ENCODE measurements around the gene SAMD10. TPM values are rescaled to one million over a fixed set of nuclear protein-coding genes. Genes with fewer than 3 reads are reported as not detected.

The SAMD10 gene
- total RNA-seq, 2 experiments from 2014 or later: 16.2 to 18.8 TPM

DNA sequence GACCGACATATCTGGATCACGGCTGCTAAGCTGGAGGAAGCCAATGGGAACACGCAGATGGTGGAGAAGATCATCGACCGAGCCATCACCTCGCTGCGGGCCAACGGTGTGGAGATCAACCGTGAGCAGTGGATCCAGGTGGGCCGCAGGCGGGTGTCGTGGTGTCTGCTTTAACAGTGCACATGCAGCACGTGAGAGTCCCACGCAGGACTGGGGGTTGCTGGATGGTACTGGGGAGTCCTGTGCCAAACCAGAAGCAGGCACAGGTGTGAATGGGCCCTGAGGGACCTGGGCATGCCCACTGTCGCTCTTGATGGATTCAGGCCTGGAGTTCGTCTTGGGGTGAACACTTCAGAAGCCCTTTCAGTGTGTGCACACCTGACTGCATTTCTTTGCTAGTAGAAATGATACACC lies 31.9 kb upstream of the SAMD10 start:
- H3K9me3 Mint-ChIP-seq: peaks cover 6% of the 10 kb centered on the region
- H3K27ac Mint-ChIP-seq: peak overlapping the region; percentile 83
- H3K36me3 Mint-ChIP-seq: peaks cover 71% of the 10 kb centered on the region
- H3K4me1 Mint-ChIP-seq: peaks cover 36% of the 10 kb centered on the region
- POLR2A ChIA-PET: interaction anchor here (1.6 kb wide), 1 partner anchor 67 kb away, joined by 4 read pairs; no protein-coding TSS in a partner anchor
- H3K27me3 Mint-ChIP-seq: no peaks in the 10 kb centered on the region
- H3K4me3 Mint-ChIP-seq: peak overlapping the region; percentile 39
- peak; percentile 35 for ATAC-seq (ENCODE audit: low read depth)
- peak; percentile 41 for DNase-seq

DNA sequence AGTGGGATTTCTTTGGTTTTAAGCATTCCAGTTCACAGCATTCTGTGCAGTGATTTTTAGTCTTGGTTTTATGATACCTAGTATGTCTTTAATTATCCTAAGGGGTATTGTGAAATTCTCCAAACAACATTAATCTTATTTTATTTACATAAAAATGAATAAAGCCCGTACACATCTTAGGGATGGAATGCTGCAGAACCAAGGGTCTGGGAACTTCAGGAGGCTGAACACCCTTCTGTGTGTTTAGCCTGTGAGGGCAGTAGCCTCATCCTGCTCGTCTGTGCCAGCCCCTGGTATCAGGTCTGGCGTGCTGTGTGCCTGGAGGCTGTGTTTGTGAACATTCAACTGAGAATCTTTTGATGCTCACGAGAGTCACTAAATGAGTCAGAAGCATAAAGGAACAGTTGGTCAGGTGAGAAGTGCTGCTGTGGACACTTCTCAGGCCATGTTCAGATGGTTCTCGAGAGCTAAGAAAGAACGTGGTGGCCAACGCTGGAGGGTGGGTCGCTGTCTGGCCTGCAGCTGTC lies 31.3 kb upstream of the SAMD10 start:
- Mint-ChIP-seq H3K9me3 (peaks cover 6% of the 10 kb centered on the region), H3K36me3 (peaks cover 70% of the 10 kb centered on the region), H3K4me3 (no peak overlapping the region), H3K27me3 (no peaks in the 10 kb centered on the region), H3K4me1 (peaks cover 36% of the 10 kb centered on the region), H3K27ac (peak overlapping the region; percentile 83)
- POLR2A ChIA-PET: interaction anchor here (0.9 to 1.6 kb wide), 3 partner anchors 9 to 67 kb away, joined by 3 to 4 read pairs (median 4); no protein-coding TSS in a partner anchor
- DNase-seq (no peak), ATAC-seq (ENCODE audit: low read depth) (no peak)

DNA sequence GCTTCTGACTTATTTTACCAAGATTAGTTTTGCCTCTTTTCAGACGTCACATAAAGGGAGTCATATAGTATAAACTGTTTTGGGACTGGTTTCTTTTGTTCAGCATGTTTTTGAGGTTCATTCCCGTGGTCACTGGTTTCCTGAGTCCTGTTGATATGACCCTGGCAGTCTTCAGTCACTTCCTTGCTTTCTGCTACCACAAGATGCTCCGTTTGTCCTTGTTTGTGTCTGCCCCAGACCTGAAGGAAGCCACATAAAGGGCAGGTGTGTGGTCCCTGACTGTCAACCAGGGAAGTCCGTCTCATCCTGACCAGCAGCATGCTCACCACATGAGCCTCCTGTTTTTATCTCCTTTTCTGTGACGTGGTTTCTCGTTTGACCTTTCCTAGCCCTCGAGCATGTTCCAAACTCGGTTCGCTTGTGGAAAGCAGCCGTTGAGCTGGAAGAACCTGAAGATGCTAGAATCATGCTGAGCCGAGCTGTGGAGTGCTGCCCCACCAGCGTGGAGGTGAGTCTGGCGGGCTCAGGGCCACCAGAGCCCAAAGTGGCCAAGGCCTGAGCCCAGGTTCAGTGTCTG lies 30.5 kb upstream of the SAMD10 start:
- Mint-ChIP-seq H3K9me3 (peaks cover 6% of the 10 kb centered on the region), H3K27me3 (no peaks in the 10 kb centered on the region), H3K4me1 (peaks cover 36% of the 10 kb centered on the region), H3K36me3 (peaks cover 68% of the 10 kb centered on the region), H3K4me3 (peak overlapping the region; percentile 66), H3K27ac (peak overlapping the region; percentile 76)
- ATAC-seq (ENCODE audit: low read depth) (peak; percentile 30), DNase-seq (no peak)
- POLR2A ChIA-PET: interaction anchor here (0.6 to 1.6 kb wide), 4 partner anchors 8 to 68 kb away, joined by 3 to 5 read pairs (median 4); no protein-coding TSS in a partner anchor

DNA sequence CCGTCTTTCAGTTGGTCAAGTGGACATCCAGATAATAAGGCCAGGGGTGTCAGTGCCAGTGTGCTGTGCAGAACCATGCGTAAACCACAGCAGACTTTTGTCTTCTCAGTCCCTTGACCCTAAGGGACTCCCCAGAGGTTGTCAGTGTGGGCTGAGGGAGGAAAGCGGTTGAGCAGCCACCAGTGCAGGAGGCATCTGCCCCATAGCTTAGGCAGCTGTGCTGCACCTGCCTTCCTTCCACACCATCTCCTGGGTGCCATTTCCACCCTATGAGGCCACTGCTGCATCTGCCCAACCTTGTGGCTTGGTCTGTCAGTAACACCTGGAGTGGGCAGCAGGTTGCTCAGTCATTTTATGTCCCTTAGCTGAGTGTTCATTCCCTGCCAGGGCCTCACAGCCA lies 27.5 kb upstream of the SAMD10 start:
- H3K4me3 Mint-ChIP-seq: no peak overlapping the region

DNA sequence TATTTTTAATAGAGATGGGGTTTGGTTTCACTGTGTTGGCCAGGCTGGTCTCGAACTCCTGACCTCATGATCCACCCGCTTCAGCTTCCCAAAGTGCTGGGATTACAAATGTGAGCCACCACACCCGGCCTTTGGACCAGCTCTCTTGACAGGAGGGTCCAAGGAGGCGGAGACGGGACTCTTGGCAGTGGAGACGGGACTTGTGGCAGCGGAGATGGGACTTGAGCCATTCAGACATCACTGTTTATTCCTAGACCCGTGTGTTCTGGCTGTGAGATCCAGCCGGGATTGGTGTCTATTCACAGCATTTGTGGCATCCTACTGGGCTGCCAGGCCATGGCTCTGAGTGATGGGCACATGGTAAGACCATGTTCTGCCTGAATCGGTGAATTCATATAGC lies 27.0 kb upstream of the SAMD10 start:
- Mint-ChIP-seq H3K27ac (no peak overlapping the region), H3K36me3 (peaks cover 56% of the 10 kb centered on the region)
- POLR2A ChIA-PET: no interaction called here

More for the DNA sequence above, 27.5 kb upstream of the SAMD10 start:
- H3K36me3 Mint-ChIP-seq: peaks cover 54% of the 10 kb centered on the region
- POLR2A ChIA-PET: no interaction called here
- H3K27ac Mint-ChIP-seq: no peak overlapping the region
- DNase-seq: no peak
- H3K27me3 Mint-ChIP-seq: no peaks in the 10 kb centered on the region
- ATAC-seq (ENCODE audit: low read depth): no peak
- H3K4me1 Mint-ChIP-seq: peaks cover 24% of the 10 kb centered on the region
- H3K9me3 Mint-ChIP-seq: peaks cover 6% of the 10 kb centered on the region

DNA sequence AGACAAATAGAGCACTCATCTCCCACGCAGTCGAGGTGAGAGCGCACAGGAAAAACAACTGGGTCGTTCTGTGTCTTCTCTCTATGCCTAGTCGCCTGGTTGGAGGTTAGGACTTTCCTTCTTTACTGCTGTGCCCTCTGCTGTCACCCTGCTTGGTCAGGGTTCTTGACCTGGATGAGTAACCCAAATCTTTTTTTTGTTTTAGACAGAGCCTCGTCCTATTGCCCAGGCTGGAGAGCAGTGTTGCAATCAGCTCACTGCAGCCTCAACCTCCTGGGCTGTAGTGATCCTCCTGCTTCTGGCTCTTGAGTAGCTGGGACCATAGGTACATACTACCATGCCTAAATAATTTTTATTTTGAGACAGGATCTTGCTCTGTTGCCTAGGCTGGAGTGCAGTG lies 26.0 kb upstream of the SAMD10 start:
- H3K27ac Mint-ChIP-seq: no peak overlapping the region
- no peaks in the 10 kb centered on the region for H3K27me3 Mint-ChIP-seq
- DNase-seq (no peak), ATAC-seq (ENCODE audit: low read depth) (no peak)
- H3K4me3 Mint-ChIP-seq: no peak overlapping the region
- H3K9me3 Mint-ChIP-seq: peaks cover 6% of the 10 kb centered on the region
- POLR2A ChIA-PET: no interaction called here
- H3K4me1 Mint-ChIP-seq: peaks cover 19% of the 10 kb centered on the region
- peaks cover 49% of the 10 kb centered on the region for H3K36me3 Mint-ChIP-seq

More for the DNA sequence above, 27.0 kb upstream of the SAMD10 start:
- Mint-ChIP-seq H3K4me1 (peaks cover 23% of the 10 kb centered on the region), H3K27me3 (no peaks in the 10 kb centered on the region), H3K9me3 (peaks cover 6% of the 10 kb centered on the region), H3K4me3 (no peak overlapping the region)
- DNase-seq (no peak), ATAC-seq (ENCODE audit: low read depth) (no peak)

DNA sequence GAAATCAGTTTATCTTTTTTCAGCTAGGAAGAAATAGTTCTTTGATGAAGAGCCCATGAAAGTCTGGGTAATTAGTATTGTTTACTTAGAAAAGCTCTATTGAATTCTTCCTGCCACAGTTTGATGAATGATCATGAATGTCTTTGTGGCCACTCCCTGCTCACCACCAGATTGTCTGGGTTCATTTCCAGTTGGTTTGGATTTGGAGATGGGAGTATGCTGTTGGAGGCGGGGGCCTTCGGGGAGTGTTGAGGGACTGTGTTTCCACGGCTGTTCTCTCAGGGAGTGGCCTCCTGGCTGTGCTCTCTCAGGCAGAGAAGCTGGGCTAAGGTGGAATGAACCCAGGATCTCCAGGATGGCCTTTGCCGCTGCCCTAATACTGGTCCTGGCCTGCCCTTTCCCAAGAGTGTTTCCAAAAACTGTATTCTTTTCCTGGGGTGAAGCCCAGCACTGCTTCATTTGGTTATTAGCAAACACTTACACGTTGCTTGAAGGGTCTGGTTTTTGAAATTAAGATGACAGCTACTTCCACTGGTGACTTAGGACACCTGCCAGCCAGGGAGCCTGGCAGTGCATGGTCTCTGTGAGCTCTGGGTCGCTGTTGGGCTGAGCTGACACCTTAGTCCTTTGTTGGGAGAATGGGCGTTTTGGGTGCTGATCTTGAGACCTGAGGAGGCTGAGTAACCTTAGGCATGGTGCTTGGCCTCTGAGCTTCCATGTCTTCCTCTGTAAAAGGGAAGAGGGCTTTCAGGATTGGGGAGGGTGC lies 24.7 kb upstream of the SAMD10 start:
- Mint-ChIP-seq H3K4me1 (peaks cover 8% of the 10 kb centered on the region), H3K4me3 (no peak overlapping the region), H3K36me3 (peaks cover 42% of the 10 kb centered on the region), H3K9me3 (peaks cover 4% of the 10 kb centered on the region), H3K27me3 (no peaks in the 10 kb centered on the region), H3K27ac (no peak overlapping the region)
- no peak for DNase-seq
- POLR2A ChIA-PET: no interaction called here
- ATAC-seq (ENCODE audit: low read depth): no peak

DNA sequence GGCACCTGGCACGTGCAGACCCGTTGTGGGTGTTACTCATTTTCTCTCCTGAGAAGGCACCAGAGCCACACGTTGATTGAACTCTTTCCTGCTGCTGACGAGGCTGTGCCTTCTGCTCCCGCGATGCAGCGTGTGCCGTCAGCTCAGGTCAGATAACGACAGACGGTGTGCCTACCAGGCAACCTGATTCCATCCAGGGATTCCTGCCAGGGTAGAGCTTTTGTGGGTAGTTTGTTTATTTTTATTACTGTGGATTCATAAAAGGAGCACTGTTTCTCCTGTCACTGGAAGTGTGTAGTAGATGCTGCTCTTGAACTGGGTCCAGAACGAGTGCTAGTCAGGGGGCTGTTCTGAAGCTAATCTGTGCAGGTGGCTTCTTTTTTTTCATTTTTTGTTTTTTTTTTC lies 22.2 kb upstream of the SAMD10 start:
- ATAC-seq (ENCODE audit: low read depth): no peak
- H3K27ac Mint-ChIP-seq: no peak overlapping the region

DNA sequence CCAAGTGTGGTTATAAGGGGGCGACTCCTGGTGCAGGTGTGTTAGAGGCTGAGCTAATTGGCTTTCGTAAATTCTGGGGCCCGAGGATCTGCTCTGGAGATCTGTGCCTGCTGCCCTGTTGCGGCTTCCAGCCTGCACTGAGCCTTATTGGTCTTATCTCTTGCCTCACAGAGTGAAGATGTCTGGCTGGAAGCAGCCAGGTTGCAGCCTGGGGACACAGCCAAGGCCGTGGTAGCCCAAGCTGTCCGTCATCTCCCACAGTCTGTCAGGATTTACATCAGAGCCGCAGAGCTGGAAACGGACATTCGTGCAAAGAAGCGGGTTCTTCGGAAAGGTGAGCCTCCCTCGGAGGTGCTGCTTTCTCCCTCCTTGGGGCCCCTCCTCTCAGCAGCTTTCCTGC lies 21.5 kb upstream of the SAMD10 start:
- H3K4me3 Mint-ChIP-seq: no peak overlapping the region
- H3K36me3 Mint-ChIP-seq: peaks cover 32% of the 10 kb centered on the region

More for the DNA sequence above, 22.2 kb upstream of the SAMD10 start:
- Mint-ChIP-seq H3K27me3 (no peaks in the 10 kb centered on the region), H3K4me3 (no peak overlapping the region), H3K4me1 (no peaks in the 10 kb centered on the region), H3K9me3 (no peaks in the 10 kb centered on the region), H3K36me3 (peaks cover 31% of the 10 kb centered on the region)
- POLR2A ChIA-PET: interaction anchor here (0.7 to 0.8 kb wide), 2 partner anchors 9 to 464 kb away, joined by 4 to 6 read pairs; partner anchors contain the start of gene PTK6
- no peak for DNase-seq

DNA sequence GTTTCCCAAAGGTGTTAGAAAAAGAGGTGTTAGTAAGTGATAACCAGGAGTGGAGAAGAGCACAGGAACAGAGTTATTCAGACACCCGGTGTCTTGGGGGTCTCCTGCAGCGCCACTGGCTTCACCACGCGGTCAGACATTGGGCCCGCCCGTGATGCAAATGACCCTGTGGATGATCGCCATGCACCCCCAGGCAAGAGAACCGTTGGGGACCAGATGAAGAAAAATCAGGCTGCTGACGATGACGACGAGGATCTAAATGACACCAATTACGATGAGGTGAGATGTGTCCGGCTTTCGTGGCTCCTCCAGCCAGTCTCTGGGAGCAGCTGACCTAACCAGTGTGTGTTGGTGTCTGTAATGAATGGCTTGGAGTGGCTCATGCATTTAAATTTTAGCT lies 3.5 kb upstream of the SAMD10 start:
- Mint-ChIP-seq H3K36me3 (peaks cover 25% of the 10 kb centered on the region), H3K4me1 (peaks cover 34% of the 10 kb centered on the region), H3K27me3 (no peaks in the 10 kb centered on the region), H3K27ac (peak overlapping the region; percentile 59), H3K4me3 (peak overlapping the region; percentile 13), H3K9me3 (no peaks in the 10 kb centered on the region)
- ATAC-seq (ENCODE audit: low read depth): no peak
- POLR2A ChIA-PET: interaction anchor here (0.6 kb wide), 1 partner anchor 102 kb away, joined by 4 read pairs; no protein-coding TSS in a partner anchor
- no peak for DNase-seq

More for the DNA sequence above, 21.5 kb upstream of the SAMD10 start:
- POLR2A ChIA-PET: no interaction called here
- Mint-ChIP-seq H3K4me1 (no peaks in the 10 kb centered on the region), H3K9me3 (no peaks in the 10 kb centered on the region), H3K27ac (peak overlapping the region; percentile 34), H3K27me3 (no peaks in the 10 kb centered on the region)
- no peak for ATAC-seq (ENCODE audit: low read depth)
- DNase-seq: no peak

DNA sequence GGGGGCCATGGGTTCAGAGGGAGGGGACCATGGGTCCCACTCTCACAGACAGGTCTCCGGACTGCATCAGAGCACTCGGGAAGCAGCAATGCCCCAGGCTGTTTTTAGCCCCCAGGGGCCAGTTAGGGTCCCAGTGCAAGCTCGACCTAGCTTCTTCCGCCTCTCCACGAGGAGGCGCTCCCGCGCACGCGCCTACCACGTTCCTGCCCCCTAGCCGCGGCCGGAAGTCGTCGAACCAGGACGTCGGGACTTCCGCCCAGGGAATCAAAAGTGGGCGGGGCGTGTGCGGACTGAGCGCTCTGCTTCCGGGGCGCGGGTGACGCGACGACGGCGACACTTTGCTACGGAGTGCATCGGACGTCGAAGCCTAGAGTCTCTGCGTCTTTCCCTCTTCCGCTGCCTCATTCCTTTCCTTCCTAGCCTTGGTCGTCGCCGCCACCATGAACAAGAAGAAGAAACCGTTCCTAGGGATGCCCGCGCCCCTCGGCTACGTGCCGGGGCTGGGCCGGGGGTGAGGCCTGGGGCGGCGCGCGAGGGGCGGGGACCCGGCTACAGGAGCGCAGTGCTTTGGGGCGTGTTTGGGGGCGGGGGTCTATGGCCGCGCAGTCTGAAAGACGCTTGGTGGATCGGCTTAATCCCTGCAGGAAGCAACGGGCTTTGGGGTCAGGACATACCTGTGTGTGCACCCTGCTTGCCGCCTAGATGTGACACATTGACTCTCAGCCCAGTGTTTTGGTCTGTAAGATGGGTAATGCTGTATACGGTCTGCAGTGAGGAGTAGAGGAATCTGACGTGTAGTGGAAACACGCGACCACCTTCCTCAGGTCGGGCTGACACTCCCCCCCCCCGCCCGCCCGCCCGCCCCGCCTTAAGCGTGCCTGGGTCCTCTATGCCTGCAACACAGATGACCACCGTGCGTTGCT lies 1.6 kb upstream of the SAMD10 start, which contains the start of gene PRPF6:
PRPF6 (plus strand) TSS at position 327 of the 923 bp plus-strand sequence; CDS start at position 441, 114 bp downstream.
- Mint-ChIP-seq H3K4me1 (peaks cover 51% of the 10 kb centered on the region), H3K36me3 (peaks cover 27% of the 10 kb centered on the region), H3K27ac (peak within 1 kb of the TSS; percentile 98)

DNA sequence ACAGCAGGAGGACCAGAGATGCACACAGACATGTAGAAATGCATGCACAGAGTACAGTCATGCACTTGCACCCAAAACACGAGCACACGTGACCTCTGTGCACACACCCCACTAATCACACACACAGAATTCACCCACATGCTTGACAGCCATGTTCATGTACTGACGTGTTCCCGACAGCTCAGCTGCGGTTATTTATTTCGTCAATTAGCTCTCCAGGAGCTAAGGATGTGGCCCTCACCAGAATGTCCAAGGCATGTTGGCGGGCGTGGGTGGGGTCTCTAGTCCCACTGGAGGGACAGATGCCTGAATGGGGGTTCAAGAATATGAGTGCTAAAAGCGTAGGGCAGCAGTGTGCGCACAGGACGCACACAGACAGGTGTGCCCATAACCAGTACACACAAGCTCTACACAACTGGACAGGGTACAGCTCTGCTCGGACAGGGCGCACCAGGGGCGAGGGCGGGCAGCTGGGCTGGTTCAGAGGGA lies 919 bp upstream of the SAMD10 start:
- H3K4me3 Mint-ChIP-seq: peak overlapping the region; percentile 96
- ATAC-seq (ENCODE audit: low read depth): peak; percentile 7
- no peaks in the 10 kb centered on the region for H3K27me3 Mint-ChIP-seq
- no peak for DNase-seq
- H3K36me3 Mint-ChIP-seq: peaks cover 21% of the 10 kb centered on the region
- peaks cover 52% of the 10 kb centered on the region for H3K4me1 Mint-ChIP-seq
- POLR2A ChIA-PET: interaction anchor here (0.6 to 3.8 kb wide), 23 partner anchors 9 to 460 kb away, joined by 3 to 142 read pairs (median 5); partner anchors contain the start of genes C20orf204, OPRL1, PPDPF and PTK6
- H3K27ac Mint-ChIP-seq: peak overlapping the region; percentile 98
- no peaks in the 10 kb centered on the region for H3K9me3 Mint-ChIP-seq

More for the DNA sequence above, 1.6 kb upstream of the SAMD10 start, which contains the start of gene PRPF6:
- DNase-seq: peak; percentile 98
- Mint-ChIP-seq H3K27me3 (no peaks in the 10 kb centered on the region), H3K4me3 (peak within 1 kb of the TSS; percentile 96), H3K9me3 (no peaks in the 10 kb centered on the region)
- POLR2A ChIA-PET: interaction anchor here (0.6 to 3.8 kb wide), 25 partner anchors 8 to 460 kb away, joined by 3 to 142 read pairs (median 5); partner anchors contain the start of genes C20orf204, OPRL1, PPDPF and PTK6
- peak; percentile 62 for ATAC-seq (ENCODE audit: low read depth)
